LNCaP clone FGC (cell line): ENCODE results near the gene NOX4.
"Not testable (repeated sequence)": the region's sequence is repeated elsewhere in the genome, so short reads cannot be mapped to it uniquely, and the experiment has no call there.

Experiments
- DNase-seq: peaks from one replicate; pipeline ENCODE4 v3.0.0-alpha.2; 2011; ENCODE audit warnings: low read depth
- H3K4me3 ChIP-seq: 2 replicates; pipeline ENCODE4 v1.5.1; 2011; ENCODE audit warnings: mild to moderate bottlenecking, low read depth, low read length, control low read depth
- CTCF ChIP-seq: IDR thresholded peaks from 2 replicates; pipeline ENCODE4 v1.5.1; 2012; ENCODE audit warnings: mild to moderate bottlenecking; ENCODE audit not compliant: control insufficient read depth, insufficient read depth; ENCODE audit errors: extremely low read depth

Gene NOX4

GRCh38 chr11:89347071-89347470 is 144.1 kb downstream of the NOX4 start:
- no peak for TF ChIP-seq CTCF
- H3K4me3 ChIP-seq, result no peak overlapping the region
- DNase-seq, result no peak

DNA sequence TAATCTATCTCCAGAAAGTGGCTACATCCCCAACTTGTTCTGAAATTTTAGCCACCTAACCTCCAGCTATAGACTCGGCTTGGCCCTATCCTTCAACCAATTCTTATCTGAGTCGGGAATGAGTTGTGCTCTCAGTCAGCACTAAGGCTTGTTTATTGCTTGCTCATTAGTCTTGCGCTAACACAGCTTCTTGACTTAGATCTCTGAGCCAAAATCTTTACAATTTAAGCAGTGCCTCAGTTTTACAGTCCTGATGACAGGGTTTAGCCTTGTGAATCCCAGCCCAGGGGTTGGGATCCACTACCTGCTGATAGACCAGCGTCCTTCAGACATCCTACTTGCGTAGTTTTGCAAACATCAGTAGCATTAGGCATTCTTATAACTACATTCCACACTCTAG is 144.6 kb downstream of the NOX4 start:
- no peak overlapping the region for H3K4me3 ChIP-seq
- TF ChIP-seq CTCF, result no peak
- no peak for DNase-seq

GRCh38 chr11:89342880-89343572 is 148.1 kb downstream of the NOX4 start:
- not testable (repeated sequence) for DNase-seq, H3K4me3 ChIP-seq

GRCh38 chr11:89340450-89340849 is 150.7 kb downstream of the NOX4 start:
- DNase-seq, H3K4me3 ChIP-seq: not testable (repeated sequence)

DNA sequence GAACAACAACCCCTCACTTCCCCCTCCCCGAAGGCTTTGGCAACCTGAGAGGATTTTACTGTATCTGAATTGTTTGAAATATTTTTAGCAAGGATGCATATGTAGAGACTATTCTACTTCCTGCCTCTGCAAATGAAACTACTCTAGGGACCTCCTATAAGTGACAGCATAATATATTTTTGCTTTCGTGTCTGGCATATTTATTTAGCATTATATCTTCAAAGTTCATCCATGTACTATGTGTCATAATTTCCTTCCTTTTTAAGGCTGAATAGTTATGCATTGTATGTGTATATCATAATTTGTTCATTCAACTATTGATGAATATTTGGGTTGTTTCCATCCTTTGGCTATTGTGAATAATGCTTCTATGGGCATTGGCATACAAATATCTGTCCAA is 153.1 kb downstream of the NOX4 start:
- DNase-seq, H3K4me3 ChIP-seq: not testable (repeated sequence)

DNA sequence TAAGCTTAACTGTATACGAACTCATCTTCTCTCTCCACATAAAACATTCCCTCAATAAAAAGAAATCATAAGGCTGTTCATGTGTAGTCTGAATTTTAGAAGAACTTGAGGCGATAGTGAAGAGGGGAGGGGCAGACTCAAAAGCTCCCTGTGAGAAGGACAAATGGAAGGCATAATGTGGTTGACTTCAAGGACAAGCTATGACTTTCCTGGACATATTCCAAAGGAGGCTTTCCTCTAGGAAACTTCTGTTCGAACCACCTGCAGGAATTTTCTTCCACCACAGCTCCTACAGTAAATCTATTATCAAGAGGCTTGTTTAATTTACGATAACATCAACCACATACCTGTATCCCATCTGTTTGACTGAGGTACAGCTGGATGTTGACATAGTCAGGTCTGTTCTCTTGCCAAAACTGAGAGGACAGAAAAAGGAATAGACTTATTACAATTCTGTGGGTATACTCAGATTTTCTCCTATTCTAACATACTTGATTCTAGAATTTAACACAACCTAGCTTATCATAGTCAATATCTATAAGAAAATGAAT is 154.0 kb downstream of the NOX4 start:
- DNase-seq, result peak; percentile 63

DNA sequence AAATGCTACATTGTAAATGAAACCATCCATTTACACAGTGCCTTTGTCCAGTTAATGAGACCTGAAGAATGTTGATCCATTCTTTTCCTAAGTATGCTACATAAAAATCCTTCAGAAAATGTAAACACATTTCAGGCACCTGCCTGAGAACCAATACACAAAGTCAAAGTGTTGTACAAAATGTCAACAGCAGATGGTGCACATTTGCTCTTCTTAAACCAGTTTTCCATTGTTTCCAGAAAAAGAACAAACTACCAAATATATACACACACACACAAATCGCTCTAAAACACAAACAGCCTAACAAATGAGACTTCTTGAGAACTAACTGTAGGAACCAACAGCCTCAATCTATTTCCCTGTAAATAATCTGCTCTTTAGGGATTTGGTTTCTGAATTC is 157.5 kb downstream of the NOX4 start:
- not testable (repeated sequence) for H3K4me3 ChIP-seq, DNase-seq
- TF ChIP-seq CTCF, result peak; percentile 53

More for the DNA sequence above, 154.0 kb downstream of the NOX4 start:
- H3K4me3 ChIP-seq, result not testable (repeated sequence)

GRCh38 chr11:89331940-89332339 is 159.2 kb downstream of the NOX4 start:
- not testable (repeated sequence) for DNase-seq

GRCh38 chr11:89327885-89328284 is 163.3 kb downstream of the NOX4 start:
- H3K4me3 ChIP-seq, result no peak overlapping the region
- no peak for DNase-seq
- no peak for TF ChIP-seq CTCF

More at GRCh38 chr11:89331940-89332339, 159.2 kb downstream of the NOX4 start:
- H3K4me3 ChIP-seq, result not testable (repeated sequence)

GRCh38 chr11:89321401-89321800 is 169.8 kb downstream of the NOX4 start:
- no peak for DNase-seq
- TF ChIP-seq CTCF, result no peak
- no peak overlapping the region for H3K4me3 ChIP-seq

DNA sequence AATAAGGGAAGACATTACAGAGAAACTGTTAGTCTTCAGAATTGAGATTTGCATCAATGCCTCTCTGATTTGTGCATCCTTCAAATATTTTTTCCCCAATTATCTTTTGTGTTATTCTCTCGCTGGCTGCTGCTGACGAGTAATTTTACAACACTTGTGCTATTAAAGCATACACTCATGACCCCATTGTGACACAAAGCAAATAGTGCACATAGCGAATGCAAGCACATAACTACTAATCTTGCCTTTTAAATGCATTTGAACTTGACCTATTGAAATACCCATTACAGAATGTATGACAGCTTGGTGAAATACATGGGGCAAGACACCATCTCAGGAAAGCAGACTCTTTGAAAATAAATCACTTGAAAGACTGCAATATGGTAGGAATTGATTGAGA is 180.6 kb downstream of the NOX4 start:
- H3K4me3 ChIP-seq, DNase-seq: not testable (repeated sequence)

- not testable (repeated sequence) for H3K4me3 ChIP-seq, DNase-seq
These were observed 181.7 kb downstream of the NOX4 start for GRCh38 chr11:89309321-89309985.

DNA sequence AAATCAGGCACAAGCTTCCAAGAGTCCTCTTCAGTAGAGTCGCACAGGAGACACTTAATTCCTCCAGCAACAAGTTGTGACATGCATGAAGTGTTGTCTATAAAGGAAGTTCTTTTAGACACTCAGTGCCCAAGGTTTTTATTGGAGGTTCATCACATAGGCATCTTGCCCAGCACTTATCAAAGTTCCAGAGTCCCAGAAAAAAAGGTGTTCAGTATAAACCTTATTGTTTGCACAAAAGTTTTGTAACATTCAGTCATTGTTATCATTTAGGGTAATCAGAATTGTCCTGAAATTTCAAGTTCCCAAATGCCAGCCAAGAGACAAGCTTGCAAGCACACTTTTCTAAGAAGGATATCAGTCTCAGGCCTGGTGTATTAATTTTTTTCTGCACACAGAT is 182.9 kb downstream of the NOX4 start:
- not testable (repeated sequence) for DNase-seq, H3K4me3 ChIP-seq
